ENCODE data around the gene ASCC1.

- TF ChIP-seq MAFK (IDR thresholded peaks at IDR 0.05; ENCODE audit: low read depth, low read length) (no peak), MAZ (IDR thresholded peaks at IDR 0.05; ENCODE audit: borderline replicate concordance, low read depth, low read length) (no peak), RAD21 (IDR thresholded peaks at IDR 0.05; ENCODE audit: low read length) (no peak), BHLHE40 (IDR thresholded peaks at IDR 0.05; ENCODE audit: low read depth, low read length) (no peak), SMC3 (IDR thresholded peaks at IDR 0.05; ENCODE audit: low read depth, low read length) (no peak), CTCF (conservative IDR thresholded peaks at IDR 0.05; ENCODE audit: low read depth, low read length) (no peak), POLR2A (IDR thresholded peaks at IDR 0.05; ENCODE audit: low read depth, low read length) (no peak), RFX5 (IDR thresholded peaks at IDR 0.05; ENCODE audit: low read depth, low read length) (no peak), MXI1 (IDR thresholded peaks at IDR 0.05; ENCODE audit: borderline replicate concordance, low read depth, low read length) (no peak), CEBPB (IDR thresholded peaks at IDR 0.05; ENCODE audit: low read depth, low read length) (no peak)
Observed at GRCh38 chr10:72105710-72106109, 110.4 kb downstream of the ASCC1 start.

Measured in IMR-90 (cell line).